WTC11 (cell line): ENCODE results near the gene LRRC74A.

Experiments
- CREM ChIP-seq: sonication (generic); formaldehyde crosslinking; IDR thresholded peaks from 2 replicates; pipeline ENCODE4 v1.8.1; 2022; ENCODE audit warnings: mild to moderate bottlenecking, missing genetic modification reagents, moderate library complexity
- IRF2 ChIP-seq: sonication (generic); formaldehyde crosslinking; IDR thresholded peaks from 2 replicates; pipeline ENCODE4 v1.8.0; 2022; ENCODE audit warnings: low read depth, missing genetic modification reagents, borderline replicate concordance
- NR3C1 ChIP-seq: sonication (generic); formaldehyde crosslinking; conservative IDR thresholded peaks from 2 replicates; pipeline ENCODE4 v1.8.1; 2023; ENCODE audit warnings: low read depth, mild to moderate bottlenecking, missing genetic modification reagents
- SMAD3 ChIP-seq: sonication (generic); formaldehyde crosslinking; IDR thresholded peaks from 2 replicates; pipeline ENCODE4 v1.8.0; 2022; ENCODE audit warnings: missing genetic modification reagents, mild to moderate bottlenecking, borderline replicate concordance
- TP53 ChIP-seq: sonication (generic); formaldehyde crosslinking; IDR thresholded peaks from 2 replicates; pipeline ENCODE4 v1.8.1; 2023; ENCODE audit warnings: mild to moderate bottlenecking, missing genetic modification reagents
- ZNF138 ChIP-seq: sonication (generic); formaldehyde crosslinking; conservative IDR thresholded peaks from 2 replicates; pipeline ENCODE4 v1.8.1; 2022; ENCODE audit warnings: mild to moderate bottlenecking, moderate library complexity, missing genetic modification reagents
- ZNF232 ChIP-seq: sonication (generic); formaldehyde crosslinking; IDR thresholded peaks from 2 replicates; pipeline ENCODE4 v1.8.0; 2022; ENCODE audit warnings: mild to moderate bottlenecking, missing genetic modification reagents
- TF ChIP-seq, protein P1 (sequence below): sonication (generic); formaldehyde crosslinking; IDR thresholded peaks from 2 replicates; pipeline ENCODE4 v1.8.1; 2023; ENCODE audit warnings: mild to moderate bottlenecking, moderate library complexity, missing genetic modification reagents
- TF ChIP-seq, protein P2 (sequence below): sonication (generic); formaldehyde crosslinking; IDR thresholded peaks from 2 replicates; pipeline ENCODE4 v1.8.1; 2022; ENCODE audit warnings: low read depth, missing genetic modification reagents, borderline replicate concordance
- TF ChIP-seq, protein P3 (sequence below): fragments of 200-600 bp; IDR thresholded peaks from 2 replicates; pipeline ENCODE4 v1.8.0; 2022; ENCODE audit warnings: antibody characterized with exemption
- TF ChIP-seq, protein P4 (sequence below): sonication (generic); formaldehyde crosslinking; IDR thresholded peaks from 2 replicates; pipeline ENCODE4 v1.8.0; 2022; ENCODE audit warnings: mild to moderate bottlenecking, missing genetic modification reagents
- TF ChIP-seq, protein P5 (sequence below): fragments of 250-450 bp; sonication (Bioruptor Pico); IDR thresholded peaks from 2 replicates; pipeline ENCODE4 v2.1.2; 2022; ENCODE audit warnings: mild to moderate bottlenecking, moderate library complexity
- TF ChIP-seq, protein P6 (sequence below): sonication (generic); formaldehyde crosslinking; conservative IDR thresholded peaks from 2 replicates; pipeline ENCODE4 v1.8.1; 2023; ENCODE audit warnings: mild to moderate bottlenecking, low read depth, missing genetic modification reagents, moderate library complexity
- TF ChIP-seq, protein P7 (sequence below): sonication (generic); formaldehyde crosslinking; IDR thresholded peaks from 2 replicates; pipeline ENCODE4 v1.8.0; 2023; ENCODE audit warnings: missing genetic modification reagents

DNA sequence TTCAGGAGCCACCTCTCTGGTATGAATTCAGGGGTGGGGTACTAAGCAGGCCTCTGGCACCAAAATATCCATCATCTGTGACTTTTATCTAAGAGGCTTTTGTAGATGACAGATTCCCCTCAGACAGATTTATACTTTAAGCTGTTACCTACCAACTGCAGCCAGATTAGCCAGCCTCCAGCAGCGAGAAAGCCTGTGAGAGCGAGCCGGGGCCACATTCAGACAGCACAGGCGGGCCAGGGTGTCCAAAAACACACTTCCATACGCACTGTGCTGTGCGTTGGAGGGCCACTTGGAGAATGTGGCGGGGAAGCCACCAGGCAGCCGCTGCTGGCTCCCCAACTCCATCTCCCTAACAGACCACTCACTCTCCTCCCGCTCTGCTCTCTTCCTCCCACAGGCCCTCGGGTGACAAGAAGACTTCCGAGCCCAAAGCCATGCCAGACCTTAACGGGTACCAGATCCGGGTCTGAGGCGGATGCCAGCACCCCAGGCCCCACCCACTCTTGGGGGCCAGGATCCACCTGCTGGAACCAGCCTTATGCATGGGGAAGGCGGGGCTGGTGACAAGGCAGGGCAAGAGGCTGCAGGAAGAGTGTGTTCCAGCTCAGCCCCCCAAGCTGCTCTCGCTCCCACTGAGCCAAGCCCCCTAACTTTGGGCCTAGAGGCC is 47.5 kb upstream of the LRRC74A start:
- TF ChIP-seq, protein P1, sequence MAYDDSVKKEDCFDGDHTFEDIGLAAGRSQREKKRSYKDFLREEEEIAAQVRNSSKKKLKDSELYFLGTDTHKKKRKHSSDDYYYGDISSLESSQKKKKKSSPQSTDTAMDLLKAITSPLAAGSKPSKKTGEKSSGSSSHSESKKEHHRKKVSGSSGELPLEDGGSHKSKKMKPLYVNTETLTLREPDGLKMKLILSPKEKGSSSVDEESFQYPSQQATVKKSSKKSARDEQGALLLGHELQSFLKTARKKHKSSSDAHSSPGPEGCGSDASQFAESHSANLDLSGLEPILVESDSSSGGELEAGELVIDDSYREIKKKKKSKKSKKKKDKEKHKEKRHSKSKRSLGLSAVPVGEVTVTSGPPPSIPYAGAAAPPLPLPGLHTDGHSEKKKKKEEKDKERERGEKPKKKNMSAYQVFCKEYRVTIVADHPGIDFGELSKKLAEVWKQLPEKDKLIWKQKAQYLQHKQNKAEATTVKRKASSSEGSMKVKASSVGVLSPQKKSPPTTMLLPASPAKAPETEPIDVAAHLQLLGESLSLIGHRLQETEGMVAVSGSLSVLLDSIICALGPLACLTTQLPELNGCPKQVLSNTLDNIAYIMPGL, result no peak
- no peak for TF ChIP-seq TP53 (CRISPR knock-in tag)
- TF ChIP-seq, protein P2, sequence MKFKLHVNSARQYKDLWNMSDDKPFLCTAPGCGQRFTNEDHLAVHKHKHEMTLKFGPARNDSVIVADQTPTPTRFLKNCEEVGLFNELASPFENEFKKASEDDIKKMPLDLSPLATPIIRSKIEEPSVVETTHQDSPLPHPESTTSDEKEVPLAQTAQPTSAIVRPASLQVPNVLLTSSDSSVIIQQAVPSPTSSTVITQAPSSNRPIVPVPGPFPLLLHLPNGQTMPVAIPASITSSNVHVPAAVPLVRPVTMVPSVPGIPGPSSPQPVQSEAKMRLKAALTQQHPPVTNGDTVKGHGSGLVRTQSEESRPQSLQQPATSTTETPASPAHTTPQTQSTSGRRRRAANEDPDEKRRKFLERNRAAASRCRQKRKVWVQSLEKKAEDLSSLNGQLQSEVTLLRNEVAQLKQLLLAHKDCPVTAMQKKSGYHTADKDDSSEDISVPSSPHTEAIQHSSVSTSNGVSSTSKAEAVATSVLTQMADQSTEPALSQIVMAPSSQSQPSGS, result no peak
- TF ChIP-seq, protein P3, sequence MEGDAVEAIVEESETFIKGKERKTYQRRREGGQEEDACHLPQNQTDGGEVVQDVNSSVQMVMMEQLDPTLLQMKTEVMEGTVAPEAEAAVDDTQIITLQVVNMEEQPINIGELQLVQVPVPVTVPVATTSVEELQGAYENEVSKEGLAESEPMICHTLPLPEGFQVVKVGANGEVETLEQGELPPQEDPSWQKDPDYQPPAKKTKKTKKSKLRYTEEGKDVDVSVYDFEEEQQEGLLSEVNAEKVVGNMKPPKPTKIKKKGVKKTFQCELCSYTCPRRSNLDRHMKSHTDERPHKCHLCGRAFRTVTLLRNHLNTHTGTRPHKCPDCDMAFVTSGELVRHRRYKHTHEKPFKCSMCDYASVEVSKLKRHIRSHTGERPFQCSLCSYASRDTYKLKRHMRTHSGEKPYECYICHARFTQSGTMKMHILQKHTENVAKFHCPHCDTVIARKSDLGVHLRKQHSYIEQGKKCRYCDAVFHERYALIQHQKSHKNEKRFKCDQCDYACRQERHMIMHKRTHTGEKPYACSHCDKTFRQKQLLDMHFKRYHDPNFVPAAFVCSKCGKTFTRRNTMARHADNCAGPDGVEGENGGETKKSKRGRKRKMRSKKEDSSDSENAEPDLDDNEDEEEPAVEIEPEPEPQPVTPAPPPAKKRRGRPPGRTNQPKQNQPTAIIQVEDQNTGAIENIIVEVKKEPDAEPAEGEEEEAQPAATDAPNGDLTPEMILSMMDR, result no peak
- no peak for TF ChIP-seq IRF2
- no peak for TF ChIP-seq CREM (CRISPR knock-in tag)
- TF ChIP-seq, protein P4, sequence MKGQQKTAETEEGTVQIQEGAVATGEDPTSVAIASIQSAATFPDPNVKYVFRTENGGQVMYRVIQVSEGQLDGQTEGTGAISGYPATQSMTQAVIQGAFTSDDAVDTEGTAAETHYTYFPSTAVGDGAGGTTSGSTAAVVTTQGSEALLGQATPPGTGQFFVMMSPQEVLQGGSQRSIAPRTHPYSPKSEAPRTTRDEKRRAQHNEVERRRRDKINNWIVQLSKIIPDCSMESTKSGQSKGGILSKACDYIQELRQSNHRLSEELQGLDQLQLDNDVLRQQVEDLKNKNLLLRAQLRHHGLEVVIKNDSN (CRISPR knock-in tag), result no peak
- TF ChIP-seq, protein P5, sequence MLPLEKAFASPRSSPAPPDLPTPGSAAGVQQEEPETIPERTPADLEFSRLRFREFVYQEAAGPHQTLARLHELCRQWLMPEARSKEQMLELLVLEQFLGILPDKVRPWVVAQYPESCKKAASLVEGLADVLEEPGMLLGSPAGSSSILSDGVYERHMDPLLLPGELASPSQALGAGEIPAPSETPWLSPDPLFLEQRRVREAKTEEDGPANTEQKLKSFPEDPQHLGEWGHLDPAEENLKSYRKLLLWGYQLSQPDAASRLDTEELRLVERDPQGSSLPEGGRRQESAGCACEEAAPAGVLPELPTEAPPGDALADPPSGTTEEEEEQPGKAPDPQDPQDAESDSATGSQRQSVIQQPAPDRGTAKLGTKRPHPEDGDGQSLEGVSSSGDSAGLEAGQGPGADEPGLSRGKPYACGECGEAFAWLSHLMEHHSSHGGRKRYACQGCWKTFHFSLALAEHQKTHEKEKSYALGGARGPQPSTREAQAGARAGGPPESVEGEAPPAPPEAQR (CRISPR knock-in tag), result no peak
- TF ChIP-seq ZNF232, result no peak
- TF ChIP-seq, protein P6, sequence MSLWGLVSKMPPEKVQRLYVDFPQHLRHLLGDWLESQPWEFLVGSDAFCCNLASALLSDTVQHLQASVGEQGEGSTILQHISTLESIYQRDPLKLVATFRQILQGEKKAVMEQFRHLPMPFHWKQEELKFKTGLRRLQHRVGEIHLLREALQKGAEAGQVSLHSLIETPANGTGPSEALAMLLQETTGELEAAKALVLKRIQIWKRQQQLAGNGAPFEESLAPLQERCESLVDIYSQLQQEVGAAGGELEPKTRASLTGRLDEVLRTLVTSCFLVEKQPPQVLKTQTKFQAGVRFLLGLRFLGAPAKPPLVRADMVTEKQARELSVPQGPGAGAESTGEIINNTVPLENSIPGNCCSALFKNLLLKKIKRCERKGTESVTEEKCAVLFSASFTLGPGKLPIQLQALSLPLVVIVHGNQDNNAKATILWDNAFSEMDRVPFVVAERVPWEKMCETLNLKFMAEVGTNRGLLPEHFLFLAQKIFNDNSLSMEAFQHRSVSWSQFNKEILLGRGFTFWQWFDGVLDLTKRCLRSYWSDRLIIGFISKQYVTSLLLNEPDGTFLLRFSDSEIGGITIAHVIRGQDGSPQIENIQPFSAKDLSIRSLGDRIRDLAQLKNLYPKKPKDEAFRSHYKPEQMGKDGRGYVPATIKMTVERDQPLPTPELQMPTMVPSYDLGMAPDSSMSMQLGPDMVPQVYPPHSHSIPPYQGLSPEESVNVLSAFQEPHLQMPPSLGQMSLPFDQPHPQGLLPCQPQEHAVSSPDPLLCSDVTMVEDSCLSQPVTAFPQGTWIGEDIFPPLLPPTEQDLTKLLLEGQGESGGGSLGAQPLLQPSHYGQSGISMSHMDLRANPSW (CRISPR knock-in tag), result no peak
- no peak for TF ChIP-seq ZNF138
- TF ChIP-seq SMAD3 (CRISPR knock-in tag), result no peak
- TF ChIP-seq, protein P7, sequence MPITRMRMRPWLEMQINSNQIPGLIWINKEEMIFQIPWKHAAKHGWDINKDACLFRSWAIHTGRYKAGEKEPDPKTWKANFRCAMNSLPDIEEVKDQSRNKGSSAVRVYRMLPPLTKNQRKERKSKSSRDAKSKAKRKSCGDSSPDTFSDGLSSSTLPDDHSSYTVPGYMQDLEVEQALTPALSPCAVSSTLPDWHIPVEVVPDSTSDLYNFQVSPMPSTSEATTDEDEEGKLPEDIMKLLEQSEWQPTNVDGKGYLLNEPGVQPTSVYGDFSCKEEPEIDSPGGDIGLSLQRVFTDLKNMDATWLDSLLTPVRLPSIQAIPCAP, result no peak
- no peak for TF ChIP-seq NR3C1 (CRISPR knock-in tag)
